GM12874 (cell line): ENCODE results near the gene GCK.

Experiments
- TF ChIP-seq, protein P1 (sequence below): IDR thresholded peaks from 2 replicates; pipeline ENCODE4 v1.5.1; 2011; ENCODE audit warnings: low read depth, mild to moderate bottlenecking, control low read depth, low read length, moderate library complexity; ENCODE audit not compliant: insufficient read depth

The GCK gene

GRCh38 chr7:44105832-44106231, 83.4 kb downstream of the GCK start:
- TF ChIP-seq, protein P1, sequence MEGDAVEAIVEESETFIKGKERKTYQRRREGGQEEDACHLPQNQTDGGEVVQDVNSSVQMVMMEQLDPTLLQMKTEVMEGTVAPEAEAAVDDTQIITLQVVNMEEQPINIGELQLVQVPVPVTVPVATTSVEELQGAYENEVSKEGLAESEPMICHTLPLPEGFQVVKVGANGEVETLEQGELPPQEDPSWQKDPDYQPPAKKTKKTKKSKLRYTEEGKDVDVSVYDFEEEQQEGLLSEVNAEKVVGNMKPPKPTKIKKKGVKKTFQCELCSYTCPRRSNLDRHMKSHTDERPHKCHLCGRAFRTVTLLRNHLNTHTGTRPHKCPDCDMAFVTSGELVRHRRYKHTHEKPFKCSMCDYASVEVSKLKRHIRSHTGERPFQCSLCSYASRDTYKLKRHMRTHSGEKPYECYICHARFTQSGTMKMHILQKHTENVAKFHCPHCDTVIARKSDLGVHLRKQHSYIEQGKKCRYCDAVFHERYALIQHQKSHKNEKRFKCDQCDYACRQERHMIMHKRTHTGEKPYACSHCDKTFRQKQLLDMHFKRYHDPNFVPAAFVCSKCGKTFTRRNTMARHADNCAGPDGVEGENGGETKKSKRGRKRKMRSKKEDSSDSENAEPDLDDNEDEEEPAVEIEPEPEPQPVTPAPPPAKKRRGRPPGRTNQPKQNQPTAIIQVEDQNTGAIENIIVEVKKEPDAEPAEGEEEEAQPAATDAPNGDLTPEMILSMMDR = no peak

DNA sequence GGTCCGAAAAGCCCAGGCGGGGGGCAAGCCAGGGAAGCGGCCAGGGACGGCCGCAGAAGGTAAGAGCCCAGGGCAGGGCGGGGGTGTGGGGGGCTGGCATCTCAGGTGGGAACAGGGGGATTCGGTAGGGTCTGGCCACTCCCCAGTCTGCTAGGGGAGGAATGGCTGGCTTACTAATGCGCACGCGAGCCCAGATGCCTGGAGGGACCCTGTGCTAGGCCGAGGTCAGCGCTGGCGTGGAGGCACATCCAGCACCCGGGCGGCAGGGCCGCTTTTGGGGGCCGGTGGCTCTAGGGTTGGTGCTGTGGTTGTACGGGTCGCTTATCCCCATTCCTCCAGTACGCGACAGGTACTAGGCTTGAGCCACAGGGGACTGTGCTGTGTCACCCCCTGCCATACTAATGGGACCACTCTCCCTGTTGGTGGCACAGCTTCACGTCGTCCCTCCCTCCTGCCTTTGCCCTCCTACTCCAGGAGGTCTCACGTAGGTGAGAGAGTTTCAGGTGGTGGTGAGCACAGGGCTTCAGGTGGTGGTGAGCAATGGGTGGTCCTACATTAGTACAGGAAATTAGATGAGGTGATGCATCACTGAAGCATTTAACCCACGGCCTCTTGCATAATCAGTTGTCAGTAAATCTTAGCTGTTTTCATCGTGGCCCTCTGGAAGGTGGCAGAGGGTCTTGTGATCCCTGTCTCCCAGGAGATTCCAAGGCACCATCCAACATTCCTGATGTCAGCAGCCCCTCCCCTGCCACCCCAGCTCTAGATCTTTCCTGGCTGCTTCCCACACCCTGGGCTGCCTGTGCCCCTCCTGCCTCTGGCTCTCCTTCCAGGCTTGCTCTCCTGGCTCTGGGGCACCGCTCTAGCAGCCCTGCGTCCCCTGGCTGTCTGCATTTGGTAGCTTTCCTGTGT, 84.1 kb downstream of the GCK start:
- TF ChIP-seq, protein P1 = no peak

DNA sequence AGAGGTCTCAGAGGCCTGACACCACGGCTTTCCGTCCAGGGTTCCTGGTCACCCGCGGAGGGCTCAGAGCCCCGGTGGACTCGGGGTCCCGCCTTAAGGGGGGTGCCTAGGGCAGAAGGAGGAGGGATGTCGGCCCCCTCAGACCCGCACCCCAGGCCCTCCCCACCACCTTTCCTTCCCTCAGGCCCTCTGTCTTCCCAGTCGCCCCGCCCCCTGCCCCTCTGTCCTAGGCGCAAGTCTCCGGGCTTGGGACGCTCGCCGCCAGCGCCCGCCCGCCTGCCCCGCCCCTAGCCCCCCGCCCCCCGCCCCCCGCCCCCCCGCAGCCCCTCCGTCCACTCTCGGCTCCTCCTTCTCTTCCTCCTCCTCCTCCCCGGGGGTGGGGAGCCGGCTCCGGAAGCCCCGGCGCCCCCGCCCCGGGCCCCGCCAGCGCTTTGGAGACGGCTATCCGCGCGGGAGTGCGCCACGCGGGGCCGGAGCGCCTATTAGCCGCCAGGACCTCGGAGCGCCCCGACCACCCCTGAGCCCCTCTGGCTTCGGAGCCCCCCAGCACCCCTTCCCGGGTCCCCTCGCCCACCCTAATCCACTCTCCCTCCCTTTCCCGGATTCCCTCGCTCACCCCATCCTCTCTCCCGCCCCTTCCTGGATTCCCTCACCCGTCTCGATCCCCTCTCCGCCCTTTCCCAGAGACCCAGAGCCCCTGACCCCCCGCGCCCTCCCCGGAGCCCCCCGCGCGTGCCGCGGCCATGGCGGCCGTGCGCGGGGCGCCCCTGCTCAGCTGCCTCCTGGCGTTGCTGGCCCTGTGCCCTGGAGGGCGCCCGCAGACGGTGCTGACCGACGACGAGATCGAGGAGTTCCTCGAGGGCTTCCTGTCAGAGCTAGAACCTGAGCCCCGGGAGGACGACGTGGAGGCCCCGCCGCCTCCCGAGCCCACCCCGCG, 85.0 kb downstream of the GCK start, which contains the start of gene AEBP1:
Gene AEBP1, plus strand, starts transcription at position 423 of the 937 bp plus-strand sequence. Its CDS starts 321 bp downstream, at position 744.
- TF ChIP-seq, protein P1 = no peak

GRCh38 chr7:44103566-44103922, 85.7 kb downstream of the GCK start:
- TF ChIP-seq, protein P1 = no peak

DNA sequence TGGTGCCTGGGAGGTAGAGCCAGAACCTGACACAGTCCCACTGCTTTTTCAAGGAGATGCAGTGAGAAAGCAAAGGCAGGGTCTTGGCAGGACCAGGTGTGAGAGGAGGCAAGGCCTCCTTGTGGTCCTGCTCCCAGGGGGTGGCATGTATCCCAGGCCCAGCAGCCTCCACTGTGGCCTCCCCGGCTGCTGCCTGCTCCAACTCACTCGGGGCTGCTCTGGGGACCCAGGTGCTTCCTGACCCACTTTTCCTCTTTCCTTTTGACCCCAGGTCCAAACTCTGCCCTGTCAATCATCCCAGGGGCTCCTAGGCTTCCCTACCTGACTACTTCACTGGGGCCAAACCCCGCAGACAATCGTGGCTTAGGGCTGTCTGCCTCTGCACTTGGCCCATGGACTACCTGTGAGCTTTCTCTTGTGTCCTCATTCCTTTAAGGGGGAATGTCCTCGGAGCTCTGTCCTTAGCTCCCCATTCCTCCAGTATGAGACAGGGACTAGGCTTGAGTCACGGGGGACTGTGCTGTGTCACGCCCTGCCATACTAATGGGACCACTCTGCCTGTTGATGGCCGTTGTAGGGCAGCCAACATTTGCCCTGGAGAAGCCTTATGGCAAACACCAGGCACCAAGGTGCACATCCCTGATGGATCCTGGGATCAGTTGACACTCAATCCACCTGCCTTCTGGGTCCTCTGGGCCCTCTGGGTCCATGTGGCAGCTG, 86.2 kb downstream of the GCK start:
- TF ChIP-seq, protein P1 = no peak

DNA sequence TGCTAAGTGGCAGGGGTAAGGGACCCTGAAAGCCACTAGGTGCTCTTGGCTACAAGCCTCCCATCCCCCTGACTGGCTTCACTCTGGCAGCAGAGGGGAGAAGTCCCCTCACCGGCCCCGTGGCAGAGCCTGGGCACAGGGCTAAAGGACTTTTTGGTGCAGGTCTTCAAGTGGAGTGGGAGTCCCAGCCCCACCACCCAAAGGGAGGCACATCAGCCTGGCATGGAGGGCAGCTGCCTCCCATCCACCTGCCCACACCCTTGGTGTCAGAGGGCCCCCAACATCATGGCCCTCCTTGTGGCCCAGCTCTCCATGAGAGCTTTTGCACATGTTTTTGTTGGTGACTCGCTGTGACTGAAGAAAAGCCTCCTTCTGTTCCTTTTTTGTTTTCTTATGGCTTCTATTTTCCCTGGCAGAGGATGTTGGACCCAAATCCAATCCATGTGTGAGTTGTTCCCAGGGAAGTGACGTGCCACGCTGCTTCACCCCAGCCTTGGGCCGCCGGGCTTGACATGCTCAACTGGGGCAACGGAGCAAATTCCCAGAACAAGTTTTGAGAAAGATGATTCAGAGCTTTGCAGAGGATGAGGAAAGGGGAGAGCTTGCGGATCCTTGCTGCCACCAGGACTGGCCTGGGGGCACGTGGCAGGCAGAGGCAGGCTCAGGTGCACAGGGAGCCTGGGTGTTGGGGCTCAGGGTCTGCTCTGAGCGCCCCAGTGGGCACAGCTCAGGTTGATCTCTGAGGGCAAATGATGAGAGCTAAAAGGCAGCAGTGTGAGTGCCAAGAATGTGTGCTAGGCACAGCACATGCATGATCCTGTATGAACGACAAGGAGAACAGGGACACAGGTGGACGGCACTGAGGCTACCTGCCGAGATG, 87.0 kb downstream of the GCK start:
- TF ChIP-seq, protein P1 = no peak
